ENCODE data around the gene PTX4. TPM values are rescaled to one million over a fixed set of nuclear protein-coding genes. Genes with fewer than 3 reads are reported as not detected.

PTX4 gene
- total RNA-seq, 1 experiment from 2014 or later = not detected

- no peak overlapping the region for H2AK5ac ChIP-seq (ENCODE audit: insufficient read length, low read length)
- no peaks in the 10 kb centered on the region for H4K20me1 ChIP-seq (ENCODE audit: control insufficient read depth, insufficient read depth, insufficient read length)
- no peaks in the 10 kb centered on the region; the same call in 1 of the 2 replicates for H3K27me3 ChIP-seq (ENCODE audit: insufficient read depth, low read length)
- H3K4me1 ChIP-seq (ENCODE audit: insufficient read depth, low read length) = no peaks in the 10 kb centered on the region
- no peaks in the 10 kb centered on the region for H3K79me1 ChIP-seq (ENCODE audit: insufficient read depth, low read depth, low read length, poor library complexity, severe bottlenecking)
- no peak overlapping the region for H3K4me2 ChIP-seq (ENCODE audit: insufficient read depth, insufficient read length, low read length)
- no peaks in the 10 kb centered on the region for H3K9me3 ChIP-seq (ENCODE audit: control insufficient read depth, low read depth, low read length)
- H2BK15ac ChIP-seq (ENCODE audit: low read depth, low read length) = no peak overlapping the region
- DNase-seq = no peak
- H3K27ac ChIP-seq (ENCODE audit: insufficient read length, low read depth, low read length) = no peak overlapping the region
- no peaks in the 10 kb centered on the region for H3K9me3 Mint-ChIP-seq
- H2BK5ac ChIP-seq (ENCODE audit: insufficient read length, low read length) = no peak overlapping the region
- TF ChIP-seq, protein P1, sequence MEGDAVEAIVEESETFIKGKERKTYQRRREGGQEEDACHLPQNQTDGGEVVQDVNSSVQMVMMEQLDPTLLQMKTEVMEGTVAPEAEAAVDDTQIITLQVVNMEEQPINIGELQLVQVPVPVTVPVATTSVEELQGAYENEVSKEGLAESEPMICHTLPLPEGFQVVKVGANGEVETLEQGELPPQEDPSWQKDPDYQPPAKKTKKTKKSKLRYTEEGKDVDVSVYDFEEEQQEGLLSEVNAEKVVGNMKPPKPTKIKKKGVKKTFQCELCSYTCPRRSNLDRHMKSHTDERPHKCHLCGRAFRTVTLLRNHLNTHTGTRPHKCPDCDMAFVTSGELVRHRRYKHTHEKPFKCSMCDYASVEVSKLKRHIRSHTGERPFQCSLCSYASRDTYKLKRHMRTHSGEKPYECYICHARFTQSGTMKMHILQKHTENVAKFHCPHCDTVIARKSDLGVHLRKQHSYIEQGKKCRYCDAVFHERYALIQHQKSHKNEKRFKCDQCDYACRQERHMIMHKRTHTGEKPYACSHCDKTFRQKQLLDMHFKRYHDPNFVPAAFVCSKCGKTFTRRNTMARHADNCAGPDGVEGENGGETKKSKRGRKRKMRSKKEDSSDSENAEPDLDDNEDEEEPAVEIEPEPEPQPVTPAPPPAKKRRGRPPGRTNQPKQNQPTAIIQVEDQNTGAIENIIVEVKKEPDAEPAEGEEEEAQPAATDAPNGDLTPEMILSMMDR (conservative IDR thresholded peaks at IDR 0.05) = no peak
- no peaks in the 10 kb centered on the region for H3K79me2 ChIP-seq (ENCODE audit: insufficient read depth, low read length)
- no peak overlapping the region for H3K14ac ChIP-seq (ENCODE audit: insufficient read depth, low read length)
- H3K27ac Mint-ChIP-seq = no peak overlapping the region
- H3K27me3 Mint-ChIP-seq (ENCODE audit: low read depth) = no peaks in the 10 kb centered on the region
- no peak overlapping the region for H4K5ac ChIP-seq (ENCODE audit: insufficient read length, low read depth, low read length)
- H4K91ac ChIP-seq (ENCODE audit: insufficient read length, low read depth, low read length) = no peak overlapping the region
- H3K9ac ChIP-seq (ENCODE audit: extremely low read depth, insufficient read length, low read length) = no peak overlapping the region
- no peaks in the 10 kb centered on the region for H3K23me2 ChIP-seq (ENCODE audit: insufficient read length, low read depth, low read length, poor library complexity, severe bottlenecking)
- H2BK120ac ChIP-seq (ENCODE audit: low read depth, low read length, poor library complexity, severe bottlenecking) = no peak overlapping the region
- H3T11ph ChIP-seq (ENCODE audit: low read length) = no peak overlapping the region
- no CpG with 5 or more reads among the region's 28 CpGs for whole genome bisulfite sequencing (ENCODE audit: extremely low coverage, insufficient read length, low lambda C conversion rate)
- no peak overlapping the region for H2BK20ac ChIP-seq (ENCODE audit: low read depth, low read length, poor library complexity, severe bottlenecking)
- H3K4me1 Mint-ChIP-seq = no peaks in the 10 kb centered on the region; a peak in 1 of 4 replicates
- H3K4ac ChIP-seq (ENCODE audit: low read depth, low read length) = no peak overlapping the region
- no peak overlapping the region for H2BK12ac ChIP-seq (ENCODE audit: insufficient read length, low read depth, low read length)
- no peak overlapping the region for H3K56ac ChIP-seq (ENCODE audit: insufficient read length, low read depth, low read length)
- no peak overlapping the region for H3K4me3 Mint-ChIP-seq
- no peak overlapping the region for H2AFZ ChIP-seq (ENCODE audit: low read length)
- no peaks in the 10 kb centered on the region for H3K36me3 Mint-ChIP-seq (ENCODE audit: insufficient read depth in 1 of 3, low read depth in 3 of 3)
- H3K18ac ChIP-seq (ENCODE audit: insufficient read length, low read depth, low read length) = no peak overlapping the region
- no peak overlapping the region for H3K23ac ChIP-seq (ENCODE audit: insufficient read length, low read depth, low read length)
- no peak overlapping the region for H4K8ac ChIP-seq (replicated peaks; ENCODE audit: insufficient read length, low read depth, low read length)
Observed at GRCh38 chr16:1532081-1532760, 43.5 kb upstream of the PTX4 start.

Data from H9 (cell line).